Neural crest cell (in vitro differentiated cells): ENCODE data around the gene ACVR1. TPM values are rescaled to one million over a fixed set of nuclear protein-coding genes. Genes with fewer than 3 reads are reported as not detected.

ENCODE experiments used
- DNase-seq: peaks from one replicate; pipeline ENCODE4 v3.0.0; 2021; ENCODE audit warnings: low read depth, mixed read lengths, low spot score
- H3K27ac Mint-ChIP-seq: one replicate; pipeline ENCODE4 v1.8.0; 2021; ENCODE audit warnings: mild to moderate bottlenecking, mixed read lengths; ENCODE audit not compliant: unreplicated experiment
- H3K27me3 Mint-ChIP-seq: 2 replicates; pipeline ENCODE4 v1.8.0; 2021; ENCODE audit warnings: low read depth, mild to moderate bottlenecking, mixed read lengths
- H3K36me3 Mint-ChIP-seq: 2 replicates; pipeline ENCODE4 v1.8.0; 2021; ENCODE audit warnings: low read depth, mild to moderate bottlenecking, mixed read lengths
- H3K4me1 Mint-ChIP-seq: 2 replicates; pipeline ENCODE4 v1.8.0; 2021; ENCODE audit warnings: mixed read lengths
- H3K4me3 Mint-ChIP-seq: one replicate; pipeline ENCODE4 v1.8.0; 2021; ENCODE audit warnings: mild to moderate bottlenecking, mixed read lengths
- H3K9me3 Mint-ChIP-seq: 2 replicates; pipeline ENCODE4 v1.8.0; 2021; ENCODE audit warnings: mixed read lengths
- total RNA-seq: library from RNA; stranded (reverse); gene quantifications from 2 replicates; pipeline ENCODE4 v1.2.1, GENCODE V29; 2021
- TF ChIP-seq, protein P1 (sequence below): fragments of 200-600 bp; sonication (generic); conservative IDR thresholded peaks from 2 replicates; pipeline ENCODE4 v1.5.0; 2021; ENCODE audit warnings: antibody characterized with exemption, mild to moderate bottlenecking

ACVR1 gene
- total RNA-seq, 1 donor from 2014 or later: 12.5 TPM

- no peak overlapping the region for H3K27ac Mint-ChIP-seq
- no peaks in the 10 kb centered on the region for H3K9me3 Mint-ChIP-seq
- no peaks in the 10 kb centered on the region for H3K36me3 Mint-ChIP-seq
- peaks cover 2% of the 10 kb centered on the region for H3K4me1 Mint-ChIP-seq
- TF ChIP-seq, protein P1, sequence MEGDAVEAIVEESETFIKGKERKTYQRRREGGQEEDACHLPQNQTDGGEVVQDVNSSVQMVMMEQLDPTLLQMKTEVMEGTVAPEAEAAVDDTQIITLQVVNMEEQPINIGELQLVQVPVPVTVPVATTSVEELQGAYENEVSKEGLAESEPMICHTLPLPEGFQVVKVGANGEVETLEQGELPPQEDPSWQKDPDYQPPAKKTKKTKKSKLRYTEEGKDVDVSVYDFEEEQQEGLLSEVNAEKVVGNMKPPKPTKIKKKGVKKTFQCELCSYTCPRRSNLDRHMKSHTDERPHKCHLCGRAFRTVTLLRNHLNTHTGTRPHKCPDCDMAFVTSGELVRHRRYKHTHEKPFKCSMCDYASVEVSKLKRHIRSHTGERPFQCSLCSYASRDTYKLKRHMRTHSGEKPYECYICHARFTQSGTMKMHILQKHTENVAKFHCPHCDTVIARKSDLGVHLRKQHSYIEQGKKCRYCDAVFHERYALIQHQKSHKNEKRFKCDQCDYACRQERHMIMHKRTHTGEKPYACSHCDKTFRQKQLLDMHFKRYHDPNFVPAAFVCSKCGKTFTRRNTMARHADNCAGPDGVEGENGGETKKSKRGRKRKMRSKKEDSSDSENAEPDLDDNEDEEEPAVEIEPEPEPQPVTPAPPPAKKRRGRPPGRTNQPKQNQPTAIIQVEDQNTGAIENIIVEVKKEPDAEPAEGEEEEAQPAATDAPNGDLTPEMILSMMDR: no peak
- H3K27me3 Mint-ChIP-seq: peaks cover 34% of the 10 kb centered on the region
- H3K4me3 Mint-ChIP-seq: no peak overlapping the region
- DNase-seq: no peak
Measured at GRCh38 chr2:157903626-157904025, 27.5 kb upstream of the ACVR1 start.

DNA sequence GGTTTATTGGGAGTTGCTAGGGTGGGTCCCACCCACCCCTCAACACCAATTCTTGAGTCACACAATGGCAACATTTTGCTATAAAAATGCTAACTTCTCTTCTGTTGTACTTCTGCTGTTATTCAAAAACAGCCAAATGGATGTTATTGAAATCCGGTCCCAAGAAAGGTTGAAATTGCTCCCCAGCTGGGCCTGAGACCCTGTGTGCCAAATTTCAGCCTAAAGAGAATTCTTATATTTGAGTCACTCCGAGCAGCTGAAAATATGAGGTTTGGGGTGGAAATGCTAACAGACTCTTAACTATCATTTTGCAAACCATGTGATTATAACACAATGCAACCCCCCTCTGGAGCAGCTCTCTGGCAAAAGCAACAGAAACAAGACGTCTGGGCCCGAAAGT, 27.0 kb upstream of the ACVR1 start:
- TF ChIP-seq, protein P1: no peak
- Mint-ChIP-seq H3K27me3 (peaks cover 37% of the 10 kb centered on the region), H3K27ac (no peak overlapping the region), H3K4me1 (peaks cover 5% of the 10 kb centered on the region), H3K9me3 (no peaks in the 10 kb centered on the region), H3K4me3 (no peak overlapping the region), H3K36me3 (no peaks in the 10 kb centered on the region)
- DNase-seq: no peak

DNA sequence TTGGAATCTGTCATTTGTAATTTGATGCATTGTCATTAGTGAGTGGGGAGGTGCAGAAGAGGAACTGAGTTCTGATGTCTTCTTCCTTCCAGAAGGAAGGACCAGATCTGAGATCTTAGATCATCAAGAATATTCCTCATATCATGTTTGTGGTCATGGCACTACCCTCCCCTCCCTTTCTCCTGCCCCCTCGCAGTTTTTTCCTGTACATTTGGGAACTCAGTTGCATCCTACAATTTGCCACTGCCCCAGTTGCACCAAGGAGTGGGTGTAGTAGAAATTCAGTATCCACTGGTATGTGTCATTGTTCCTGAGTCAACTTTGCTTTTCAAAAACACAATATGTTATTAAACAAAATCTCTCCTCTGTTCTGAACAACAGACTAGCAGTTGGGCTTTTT, 26.6 kb upstream of the ACVR1 start:
- TF ChIP-seq, protein P1: no peak
- no peaks in the 10 kb centered on the region for H3K36me3 Mint-ChIP-seq
- H3K9me3 Mint-ChIP-seq: no peaks in the 10 kb centered on the region

GRCh38 chr2:157901325-157901724, 25.2 kb upstream of the ACVR1 start:
- Mint-ChIP-seq H3K27me3 (peaks cover 40% of the 10 kb centered on the region), H3K27ac (no peak overlapping the region), H3K4me1 (peaks cover 5% of the 10 kb centered on the region), H3K4me3 (no peak overlapping the region), H3K36me3 (no peaks in the 10 kb centered on the region), H3K9me3 (no peaks in the 10 kb centered on the region)
- TF ChIP-seq, protein P1: peak; percentile 19
- DNase-seq: no peak

More for the DNA sequence above, 26.6 kb upstream of the ACVR1 start:
- Mint-ChIP-seq H3K4me3 (no peak overlapping the region), H3K4me1 (peaks cover 5% of the 10 kb centered on the region), H3K27ac (no peak overlapping the region), H3K27me3 (peaks cover 42% of the 10 kb centered on the region)
- DNase-seq: no peak

GRCh38 chr2:157900684-157901083, 24.6 kb upstream of the ACVR1 start:
- DNase-seq: no peak
- TF ChIP-seq, protein P1: no peak
- Mint-ChIP-seq H3K27ac (no peak overlapping the region), H3K36me3 (no peaks in the 10 kb centered on the region), H3K4me1 (peaks cover 5% of the 10 kb centered on the region), H3K27me3 (peaks cover 41% of the 10 kb centered on the region), H3K9me3 (no peaks in the 10 kb centered on the region), H3K4me3 (no peak overlapping the region)

GRCh38 chr2:157900203-157900602, 24.1 kb upstream of the ACVR1 start:
- Mint-ChIP-seq H3K36me3 (no peaks in the 10 kb centered on the region), H3K9me3 (no peaks in the 10 kb centered on the region), H3K4me3 (no peak overlapping the region), H3K27ac (no peak overlapping the region), H3K27me3 (peaks cover 44% of the 10 kb centered on the region), H3K4me1 (peaks cover 5% of the 10 kb centered on the region)
- TF ChIP-seq, protein P1: no peak
- DNase-seq: no peak
